HEK293 (cell line): Measurements from ENCODE around the gene ADGRB3.

Experiments used
- CTCF ChIP-seq: fragments of 450-650 bp; formaldehyde crosslinking; IDR thresholded peaks from 2 replicates; pipeline ENCODE4 v1.5.1; 2016; ENCODE audit warnings: missing biosample characterization, missing genetic modification characterization
- ELK4 ChIP-seq: IDR thresholded peaks from 2 replicates; pipeline ENCODE4 v1.6.1; 2011; ENCODE audit warnings: mild to moderate bottlenecking, low read depth, low read length, borderline replicate concordance
- ZBTB26 ChIP-seq: fragments of 450-650 bp; formaldehyde crosslinking; optimal IDR thresholded peaks from 2 replicates; pipeline ENCODE3; 2016; ENCODE audit warnings: missing biosample characterization, mild to moderate bottlenecking, missing genetic modification characterization
- ZBTB7A ChIP-seq: fragments of 450-650 bp; formaldehyde crosslinking; IDR thresholded peaks from 2 replicates; pipeline ENCODE4 v1.5.1; 2016; ENCODE audit warnings: low read depth, missing biosample characterization, missing genetic modification characterization
- ZNF138 ChIP-seq: fragments of 450-650 bp; formaldehyde crosslinking; IDR thresholded peaks from 2 replicates; pipeline ENCODE4 v1.5.1; 2016; ENCODE audit warnings: missing biosample characterization, missing genetic modification characterization, borderline replicate concordance
- ZNF311 ChIP-seq: fragments of 450-650 bp; formaldehyde crosslinking; IDR thresholded peaks from 2 replicates; pipeline ENCODE4 v1.5.1; 2017; ENCODE audit warnings: missing biosample characterization, missing genetic modification characterization, borderline replicate concordance
- ZNF548 ChIP-seq: fragments of 450-650 bp; formaldehyde crosslinking; IDR thresholded peaks from 2 replicates; pipeline ENCODE4 v1.5.1; 2016; ENCODE audit warnings: missing biosample characterization, missing genetic modification characterization
- ZNF580 ChIP-seq: fragments of 450-650 bp; formaldehyde crosslinking; IDR thresholded peaks from 2 replicates; pipeline ENCODE4 v1.5.1; 2016; ENCODE audit warnings: missing biosample characterization, missing genetic modification characterization
- ZNF654 ChIP-seq: fragments of 450-650 bp; formaldehyde crosslinking; IDR thresholded peaks from 2 replicates; pipeline ENCODE4 v1.5.1; 2016; ENCODE audit warnings: low read depth, missing biosample characterization, missing genetic modification characterization
- ZNF776 ChIP-seq: fragments of 450-650 bp; formaldehyde crosslinking; IDR thresholded peaks from 2 replicates; pipeline ENCODE4 v1.5.0; 2017; ENCODE audit warnings: missing biosample characterization, missing genetic modification characterization, borderline replicate concordance
- ZSCAN30 ChIP-seq: fragments of 450-650 bp; IDR thresholded peaks from 2 replicates; pipeline ENCODE4 v1.5.1; 2018; ENCODE audit warnings: missing biosample characterization, mild to moderate bottlenecking, missing genetic modification characterization, moderate library complexity

GRCh38 chr6:68754681-68755213 is 119.7 kb downstream of the ADGRB3 start:
- TF ChIP-seq ZNF776 (tag by site-specific recombination) = no peak
- no peak for TF ChIP-seq CTCF
- no peak for TF ChIP-seq ZNF580 (tag by site-specific recombination)
- TF ChIP-seq ZNF548 (tag by site-specific recombination) = no peak
- no peak for TF ChIP-seq ZBTB7A (tag by site-specific recombination)
- no peak for TF ChIP-seq ZSCAN30 (tag by site-specific recombination)
- TF ChIP-seq ZNF311 (tag by site-specific recombination) = no peak
- TF ChIP-seq ZNF654 (tag by site-specific recombination) = no peak
- TF ChIP-seq ZBTB26 = no peak
- no peak for TF ChIP-seq ZNF138 (tag by site-specific recombination)
- no peak for TF ChIP-seq ELK4
